GM12878 (cell line): ENCODE data around the gene POFUT1. TPM values are rescaled to one million over a fixed set of nuclear protein-coding genes. Genes with fewer than 3 reads are reported as not detected.

ENCODE experiments used
- ATAC-seq: fragments of 200-7000 bp; cut with Tn5 transposase; 3 replicates; pipeline ENCODE4 v1.9.1; 2020; ENCODE audit warnings: mild to moderate bottlenecking, moderate library complexity
- BruUV-seq: library from RNA; stranded (reverse); fragments of 400-500 nt; replicated peaks from 2 replicates; lab custom pipeline; 2021; lab: Mats Ljungman, UMichigan
- CTCF ChIA-PET: fragments of 300-600 bp; sonication (Branson Sonifier 250); formaldehyde crosslinking; extraction: SDS; loops from one replicate; lab custom pipeline; 2021; ENCODE audit warnings: inconsistent platforms; lab: Yijun Ruan, JAX
- POLR2A ChIA-PET: fragments of 350-600 bp; formaldehyde crosslinking; extraction: SDS; loops from one replicate; lab custom pipeline; 2021; ENCODE audit warnings: inconsistent platforms; lab: Charles Lee
- RAD21 ChIA-PET: fragments of 300-600 bp; sonication (Branson Sonifier 250); formaldehyde crosslinking; loops from one replicate; lab custom pipeline; 2023; ENCODE audit warnings: antibody characterized with exemption; ENCODE audit not compliant: unreplicated experiment; lab: Charles Lee
- SMC1A ChIA-PET: fragments of 300-600 bp; sonication (Branson Sonifier 250); formaldehyde crosslinking; loops from one replicate; lab custom pipeline; 2023; ENCODE audit not compliant: unreplicated experiment, uncharacterized antibody; lab: Charles Lee
- DNase-seq: peaks from one replicate; pipeline ENCODE4 v3.0.0-alpha.2; 2011; ENCODE audit warnings: low read depth, low spot score
- FAIRE-seq: peaks from 3 replicates; lab custom pipeline; 2011; peaks lifted over from hg19 to GRCh38; lab: Jason Lieb, UNC
- H2AFZ ChIP-seq: 2 replicates; pipeline ENCODE4 v1.6.0; 2011; ENCODE audit warnings: low read depth, low read length, control low read depth; ENCODE audit not compliant: control insufficient read depth
- H3K27ac ChIP-seq: 2 replicates; pipeline ENCODE4 v1.5.1; 2011; ENCODE audit warnings: control low read depth; ENCODE audit not compliant: control insufficient read depth, insufficient read depth
- H3K27me3 ChIP-seq, 2 experiments: replicated peaks in 1 of 2; 2 replicates each; pipeline versions ENCODE4 v1.6.0 to v1.6.1; 2011; ENCODE audit warnings: low read length in 1 of 2; ENCODE audit not compliant: control insufficient read depth in 2 of 2, insufficient read depth in 2 of 2
- H3K36me3 ChIP-seq, 2 experiments: 2 replicates each; pipeline ENCODE4 v1.5.1; 2011; ENCODE audit warnings: low read length in 1 of 2; ENCODE audit not compliant: control insufficient read depth in 2 of 2, insufficient read depth in 2 of 2
- H3K4me1 ChIP-seq: 2 replicates; pipeline ENCODE4 v1.6.1; 2011; ENCODE audit warnings: mild to moderate bottlenecking, low read length, moderate library complexity, mixed read lengths; ENCODE audit not compliant: control insufficient read depth, insufficient read depth
- H3K4me2 ChIP-seq: 2 replicates; pipeline ENCODE4 v1.6.0; 2011; ENCODE audit warnings: control low read depth; ENCODE audit not compliant: control insufficient read depth, insufficient read depth
- H3K4me3 ChIP-seq: fragments of 200-600 bp; sonication (generic); 2 replicates; pipeline ENCODE4 v1.5.1; 2016
- H3K79me2 ChIP-seq: 2 replicates; pipeline ENCODE4 v1.6.0; 2011; ENCODE audit warnings: low read length; ENCODE audit not compliant: control insufficient read depth, insufficient read depth
- H3K9ac ChIP-seq: 2 replicates; pipeline ENCODE4 v1.8.0; 2011; ENCODE audit warnings: low read length, control low read depth, mixed read lengths; ENCODE audit not compliant: control insufficient read depth, insufficient read depth
- H3K9me3 ChIP-seq: replicated peaks from 3 replicates; pipeline ENCODE4 v1.5.1; 2011; ENCODE audit warnings: mild to moderate bottlenecking, low read length; ENCODE audit not compliant: control insufficient read depth, insufficient read depth
- H4K20me1 ChIP-seq: 2 replicates; pipeline ENCODE4 v1.6.0; 2011; ENCODE audit not compliant: control insufficient read depth, insufficient read depth
- CBFB ChIP-seq: IDR thresholded peaks from 2 replicates; pipeline ENCODE4 v1.6.1; 2016; ENCODE audit warnings: antibody characterized with exemption, low read depth
- IKZF1 ChIP-seq: fragments of 450-650 bp; conservative IDR thresholded peaks from 2 replicates; pipeline ENCODE4 v1.6.1; 2017; ENCODE audit warnings: antibody characterized with exemption, mild to moderate bottlenecking
- IRF3 ChIP-seq: fragments of 450-650 bp; IDR thresholded peaks from 2 replicates; pipeline ENCODE4 v1.6.1; 2014; ENCODE audit warnings: mild to moderate bottlenecking
- PAX5 ChIP-seq: IDR thresholded peaks from 2 replicates; pipeline ENCODE4 v1.6.1; 2011; ENCODE audit warnings: low read depth, low read length, borderline replicate concordance
- PAX8 ChIP-seq: fragments of 450-650 bp; IDR thresholded peaks from 2 replicates; pipeline ENCODE4 v1.6.1; 2017; ENCODE audit warnings: mild to moderate bottlenecking, moderate library complexity
- SIN3A ChIP-seq: IDR thresholded peaks from 2 replicates; pipeline ENCODE4 v1.6.1; 2012; ENCODE audit warnings: low read depth, low read length, improper control_type of control experiment
- SMAD1 ChIP-seq: fragments of 450-650 bp; IDR thresholded peaks from 2 replicates; pipeline ENCODE4 v1.6.1; 2018; ENCODE audit warnings: mild to moderate bottlenecking, low read depth; ENCODE audit not compliant: partially characterized antibody
- TAF1 ChIP-seq: IDR thresholded peaks from 2 replicates; pipeline ENCODE4 v1.6.1; 2011; ENCODE audit warnings: mild to moderate bottlenecking, low read depth, low read length, borderline replicate concordance
- TBL1XR1 ChIP-seq: IDR thresholded peaks from 2 replicates; pipeline ENCODE4 v1.6.1; 2012; ENCODE audit warnings: low read depth, low read length, improper control_type of control experiment
- TCF7 ChIP-seq: IDR thresholded peaks from 2 replicates; pipeline ENCODE4 v1.6.1; 2014; ENCODE audit warnings: antibody characterized with exemption, borderline replicate concordance
- YBX1 ChIP-seq: fragments of 450-650 bp; IDR thresholded peaks from 2 replicates; pipeline ENCODE4 v1.6.1; 2016; ENCODE audit warnings: antibody characterized with exemption
- WGBS: methylation state at CpG from one replicate; pipeline ENCODE4 v1.1.6; 2016; ENCODE audit warnings: low lambda C conversion rate; ENCODE audit not compliant: insufficient replicate concordance, insufficient coverage; ENCODE audit errors: missing lambda C conversion rate; 5-methylcytosine and 5-hydroxymethylcytosine counted together
- in situ Hi-C: fragments of 300-500 bp; cut with MboI; formaldehyde crosslinking; loops from 9 replicates; pipeline ENCODE4 v1.14.3; 2018; ENCODE audit warnings: mixed read lengths
- intact Hi-C: fragments of 100-400 bp; cut with micrococcal nuclease; formaldehyde crosslinking; loops from one replicate; pipeline ENCODE4 v1.14.2; 2022; ENCODE audit not compliant: unreplicated experiment
- polyA plus RNA-seq, 11 experiments: library from polyadenylated mRNA; depleted of rRNA in 4 of 11; unstranded in 6 of 11; stranded (reverse) in 5 of 11; fragments of >200 nt; fragmentation: Nextera tagmentation in 4 of 11; fragmentation: Illumina TruSeq in 1 of 11; extraction: Ambion mirVana in 4 of 11; extraction: Trizol in 1 of 11; gene quantifications; 1 replicate in 1 of 11; 2 replicates in 10 of 11; pipeline versions ENCODE4 v1.2.1 to v1.2.3, GENCODE V29; 2011 to 2016; ENCODE audit warnings: inconsistent platforms in 2 of 11, missing spikeins in 2 of 11, low read depth in 1 of 11
- total RNA-seq, 4 experiments: library from RNA; depleted of rRNA in 3 of 4; stranded (reverse); fragments of >200 nt in 3 of 4; fragmentation: Illumina TruSeq in 1 of 4; extraction: Trizol in 1 of 4; gene quantifications; 2 replicates each; pipeline versions ENCODE4 v1.2.1 to v1.2.3, GENCODE V29; 2013 to 2021
- TF ChIP-seq, protein P1 (sequence below), 3 experiments: IDR thresholded peaks in 2 of 3; conservative IDR thresholded peaks in 1 of 3; 2 replicates each; pipeline ENCODE4 v1.5.1; 2011; ENCODE audit warnings: low read depth in 3 of 3, low read length in 3 of 3, mild to moderate bottlenecking in 3 of 3, control low read depth in 2 of 3, moderate library complexity in 2 of 3, inconsistent platforms in 1 of 3, mixed read lengths in 1 of 3; ENCODE audit not compliant: control insufficient read depth in 2 of 3, insufficient read depth in 1 of 3; ENCODE audit errors: extremely low read depth in 1 of 3
- TF ChIP-seq, protein P2 (sequence below): fragments of 450-650 bp; IDR thresholded peaks from 2 replicates; pipeline ENCODE4 v1.6.1; 2016; ENCODE audit warnings: mild to moderate bottlenecking

Gene POFUT1
- total and polyA plus RNA-seq, 10 of the 15 experiments (the other 5 are each of a cell fraction or from before 2014, with no cell fraction given), result 2.6 to 33.4 (median 23.1) TPM

DNA sequence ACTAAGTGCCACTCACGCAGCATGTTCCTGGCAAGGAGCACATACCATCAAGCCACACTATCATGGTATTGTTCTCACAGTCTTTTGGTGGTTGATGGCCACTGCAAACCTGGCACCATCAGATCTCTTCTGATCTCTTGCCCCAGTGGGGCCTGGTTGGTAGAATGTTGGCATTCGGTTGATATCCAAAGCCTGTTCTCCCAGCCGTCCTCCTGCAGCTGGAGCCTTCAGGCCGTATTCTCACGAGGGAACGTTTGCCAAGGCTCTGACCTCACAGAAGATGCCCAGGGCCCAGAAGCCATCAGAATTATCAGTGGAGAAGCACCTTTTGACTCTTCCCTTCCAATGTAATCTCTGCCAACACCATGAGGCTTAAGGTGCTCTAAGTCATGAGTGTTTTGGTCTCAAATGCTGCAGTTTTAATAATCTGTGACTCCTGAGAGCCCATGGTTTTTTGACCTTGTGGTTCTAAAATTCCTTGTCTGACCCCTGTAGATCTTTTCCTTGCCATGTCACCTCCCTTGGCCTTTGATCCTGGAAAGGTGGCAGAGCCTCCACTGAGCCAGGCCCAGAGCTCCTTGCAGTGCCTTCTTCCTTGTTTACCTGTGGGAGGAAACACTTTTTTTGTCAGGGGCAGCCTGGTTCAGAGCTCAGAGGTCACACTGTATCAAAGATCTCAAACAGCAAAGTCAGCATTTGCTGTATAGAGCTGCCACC, 27.8 kb downstream of the POFUT1 start:
- Histone ChIP-seq H3K27ac (no peak overlapping the region), H3K4me2 (no peak overlapping the region), H3K79me2 (no peaks in the 10 kb centered on the region), H3K27me3 (no peaks in the 10 kb centered on the region), H3K4me1 (peaks cover 20% of the 10 kb centered on the region), H3K9me3 (no peaks in the 10 kb centered on the region), H3K36me3 (peaks cover 21 to 22% of the 10 kb centered on the region in 2 experiments; a peak in 3 of 4 replicates)
- WGBS, result 97% methylated on average over 6 of the region's 6 CpGs
- FAIRE-seq, result no peak
- no TSS peak for BruUV-seq
- intact Hi-C loops (no loop called here), in situ Hi-C loops (no loop called here)
- ChIA-PET POLR2A (no interaction called here), CTCF (no interaction called here)
- DNase-seq, result no peak
- no peak for TF ChIP-seq TCF7
- no peak for TF ChIP-seq IKZF1
- TF ChIP-seq, all 136 proteins: peak for 0
- no peak overlapping the region for H3K4me3 ChIP-seq
- no peak for ATAC-seq
- H2AFZ ChIP-seq, result no peak overlapping the region
- no peak overlapping the region for H3K9ac ChIP-seq
- RAD21 ChIA-PET, result no interaction called here
- SMC1A ChIA-PET, result no interaction called here
- no peaks in the 10 kb centered on the region for H4K20me1 ChIP-seq

DNA sequence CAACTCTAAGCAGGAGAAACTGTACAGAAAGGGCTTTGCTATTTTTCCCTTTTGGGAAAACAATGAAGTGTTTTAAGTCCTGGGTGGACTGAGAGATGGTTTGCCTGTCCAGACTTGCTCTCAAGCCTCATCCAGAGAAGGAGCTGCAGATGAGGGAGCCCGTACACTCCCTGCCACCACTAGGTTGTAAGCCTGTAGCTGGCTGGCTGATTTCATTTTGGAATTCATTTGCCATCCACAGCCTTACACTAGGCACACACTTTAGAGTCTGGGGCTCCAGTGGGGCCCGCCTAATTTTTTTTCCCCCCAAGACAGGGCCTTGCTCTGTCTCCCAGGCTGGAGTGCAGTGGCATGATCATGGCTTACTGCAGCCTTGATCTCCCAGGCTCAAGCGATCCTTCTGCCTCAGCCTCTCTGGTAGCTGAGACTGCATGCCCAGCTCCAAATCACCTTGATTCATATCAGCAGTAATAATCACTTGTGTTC, 28.4 kb downstream of the POFUT1 start:
- H3K27ac ChIP-seq, result no peak overlapping the region
- H3K4me1 ChIP-seq, result peaks cover 23% of the 10 kb centered on the region
- TF ChIP-seq TBL1XR1 (no peak), SMAD1 (no peak), IRF3 (no peak), PAX8 (no peak), TAF1 (no peak), PAX5 (no peak), YBX1 (no peak), SIN3A (no peak), CBFB (no peak)
- TF ChIP-seq, protein P1, sequence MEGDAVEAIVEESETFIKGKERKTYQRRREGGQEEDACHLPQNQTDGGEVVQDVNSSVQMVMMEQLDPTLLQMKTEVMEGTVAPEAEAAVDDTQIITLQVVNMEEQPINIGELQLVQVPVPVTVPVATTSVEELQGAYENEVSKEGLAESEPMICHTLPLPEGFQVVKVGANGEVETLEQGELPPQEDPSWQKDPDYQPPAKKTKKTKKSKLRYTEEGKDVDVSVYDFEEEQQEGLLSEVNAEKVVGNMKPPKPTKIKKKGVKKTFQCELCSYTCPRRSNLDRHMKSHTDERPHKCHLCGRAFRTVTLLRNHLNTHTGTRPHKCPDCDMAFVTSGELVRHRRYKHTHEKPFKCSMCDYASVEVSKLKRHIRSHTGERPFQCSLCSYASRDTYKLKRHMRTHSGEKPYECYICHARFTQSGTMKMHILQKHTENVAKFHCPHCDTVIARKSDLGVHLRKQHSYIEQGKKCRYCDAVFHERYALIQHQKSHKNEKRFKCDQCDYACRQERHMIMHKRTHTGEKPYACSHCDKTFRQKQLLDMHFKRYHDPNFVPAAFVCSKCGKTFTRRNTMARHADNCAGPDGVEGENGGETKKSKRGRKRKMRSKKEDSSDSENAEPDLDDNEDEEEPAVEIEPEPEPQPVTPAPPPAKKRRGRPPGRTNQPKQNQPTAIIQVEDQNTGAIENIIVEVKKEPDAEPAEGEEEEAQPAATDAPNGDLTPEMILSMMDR (IDR thresholded peaks at IDR 0.05 in 2 of 3, conservative IDR thresholded peaks at IDR 0.05 in 1 of 3; ENCODE audit: control insufficient read depth in 2 of 3, extremely low read depth in 1 of 3, insufficient read depth in 1 of 3, low read depth in 3 of 3, low read length in 3 of 3), result no peak
- TF ChIP-seq, protein P2, sequence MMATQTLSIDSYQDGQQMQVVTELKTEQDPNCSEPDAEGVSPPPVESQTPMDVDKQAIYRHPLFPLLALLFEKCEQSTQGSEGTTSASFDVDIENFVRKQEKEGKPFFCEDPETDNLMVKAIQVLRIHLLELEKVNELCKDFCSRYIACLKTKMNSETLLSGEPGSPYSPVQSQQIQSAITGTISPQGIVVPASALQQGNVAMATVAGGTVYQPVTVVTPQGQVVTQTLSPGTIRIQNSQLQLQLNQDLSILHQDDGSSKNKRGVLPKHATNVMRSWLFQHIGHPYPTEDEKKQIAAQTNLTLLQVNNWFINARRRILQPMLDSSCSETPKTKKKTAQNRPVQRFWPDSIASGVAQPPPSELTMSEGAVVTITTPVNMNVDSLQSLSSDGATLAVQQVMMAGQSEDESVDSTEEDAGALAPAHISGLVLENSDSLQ, result no peak
- ChIA-PET CTCF (no interaction called here), SMC1A (no interaction called here), RAD21 (no interaction called here), POLR2A (no interaction called here)
- no peaks in the 10 kb centered on the region for H3K79me2 ChIP-seq
- H3K27me3 ChIP-seq, result no peaks in the 10 kb centered on the region
- intact Hi-C loops (no loop called here), in situ Hi-C loops (no loop called here)
- H3K9me3 ChIP-seq, result no peaks in the 10 kb centered on the region
- no TSS peak for BruUV-seq
- no peak overlapping the region for H3K4me2 ChIP-seq
- no peaks in the 10 kb centered on the region for H4K20me1 ChIP-seq
- peaks cover 17 to 18% of the 10 kb centered on the region in 2 experiments; a peak in 3 of 4 replicates for H3K36me3 ChIP-seq
- WGBS, result 95% methylated on average over 3 of the region's 3 CpGs
- no peak overlapping the region for H2AFZ ChIP-seq
- no peak overlapping the region for H3K9ac ChIP-seq
- ATAC-seq, result no peak
- FAIRE-seq, result no peak
- H3K4me3 ChIP-seq, result no peak overlapping the region
- DNase-seq, result no peak
